ENCODE data around the gene SHTN1.

DNA sequence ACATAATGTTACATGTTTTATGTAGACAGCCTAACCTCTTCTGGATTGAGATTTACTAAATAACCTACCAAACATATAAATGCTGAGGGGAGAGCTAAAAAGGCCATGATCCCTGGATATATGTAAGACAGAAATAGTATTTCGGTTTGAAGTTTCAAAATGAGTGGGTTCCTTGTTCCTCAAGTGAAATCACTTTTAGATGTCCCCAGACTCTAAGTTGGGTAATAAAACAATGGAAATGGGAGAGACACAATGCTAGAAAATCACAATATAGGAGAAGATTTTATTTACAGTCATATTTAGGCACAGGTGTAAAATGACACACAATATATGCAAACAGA, 56.5 kb downstream of the SHTN1 start:
- TF ChIP-seq, protein P1, sequence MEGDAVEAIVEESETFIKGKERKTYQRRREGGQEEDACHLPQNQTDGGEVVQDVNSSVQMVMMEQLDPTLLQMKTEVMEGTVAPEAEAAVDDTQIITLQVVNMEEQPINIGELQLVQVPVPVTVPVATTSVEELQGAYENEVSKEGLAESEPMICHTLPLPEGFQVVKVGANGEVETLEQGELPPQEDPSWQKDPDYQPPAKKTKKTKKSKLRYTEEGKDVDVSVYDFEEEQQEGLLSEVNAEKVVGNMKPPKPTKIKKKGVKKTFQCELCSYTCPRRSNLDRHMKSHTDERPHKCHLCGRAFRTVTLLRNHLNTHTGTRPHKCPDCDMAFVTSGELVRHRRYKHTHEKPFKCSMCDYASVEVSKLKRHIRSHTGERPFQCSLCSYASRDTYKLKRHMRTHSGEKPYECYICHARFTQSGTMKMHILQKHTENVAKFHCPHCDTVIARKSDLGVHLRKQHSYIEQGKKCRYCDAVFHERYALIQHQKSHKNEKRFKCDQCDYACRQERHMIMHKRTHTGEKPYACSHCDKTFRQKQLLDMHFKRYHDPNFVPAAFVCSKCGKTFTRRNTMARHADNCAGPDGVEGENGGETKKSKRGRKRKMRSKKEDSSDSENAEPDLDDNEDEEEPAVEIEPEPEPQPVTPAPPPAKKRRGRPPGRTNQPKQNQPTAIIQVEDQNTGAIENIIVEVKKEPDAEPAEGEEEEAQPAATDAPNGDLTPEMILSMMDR (conservative IDR thresholded peaks at IDR 0.05 in 1 of 2, IDR thresholded peaks at IDR 0.05 in 1 of 2; ENCODE audit: low read depth in 1 of 2, low read length in 2 of 2): no peak
- TF ChIP-seq EZH2 (IDR thresholded peaks at IDR 0.05; ENCODE audit: low read length, missing control alignments): no peak

Data from fibroblast of lung (primary cell).